ENCODE measurements around the gene MYO5A. TPM values are rescaled to one million over a fixed set of nuclear protein-coding genes. Genes with fewer than 3 reads are reported as not detected.

Gene MYO5A
- total RNA-seq, 2 donors from 2014 or later: 2.6 to 6.0 TPM

DNA sequence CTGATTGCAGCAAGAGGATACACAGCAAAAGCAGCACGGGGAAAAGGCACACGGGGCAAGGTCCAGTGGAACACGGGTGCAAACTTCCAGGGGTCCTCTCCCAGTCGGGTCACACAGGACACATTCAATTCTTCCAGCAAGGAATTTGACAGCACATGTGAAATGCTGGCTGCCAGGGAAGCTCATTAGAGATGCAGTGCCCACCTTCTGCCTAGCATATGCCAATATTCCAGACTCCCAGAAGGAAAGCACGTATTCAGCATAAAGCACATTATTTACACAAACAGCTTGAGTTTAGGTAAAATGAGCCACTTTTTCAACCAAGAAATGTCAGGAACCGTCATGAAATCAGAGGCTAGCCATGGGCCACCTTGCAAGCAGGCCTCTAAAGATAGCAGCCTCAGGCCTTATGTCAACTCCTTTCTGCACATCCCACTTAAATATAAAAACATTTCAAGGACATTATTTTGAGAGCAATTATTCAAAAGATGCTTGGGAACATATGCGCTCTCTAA lies 252.4 kb downstream of the MYO5A start:
- Histone ChIP-seq H3K4me3 (no peak overlapping the region), H3K27ac (no peak overlapping the region), H3K9me3 (no peaks in the 10 kb centered on the region), H3K27me3 (no peaks in the 10 kb centered on the region), H3K9ac (ENCODE audit: low read depth in 2 of 2, low read length in 2 of 2) (no peak overlapping the region), H3K4me1 (no peaks in the 10 kb centered on the region), H3K36me3 (no peaks in the 10 kb centered on the region)
- TF ChIP-seq, protein P1, sequence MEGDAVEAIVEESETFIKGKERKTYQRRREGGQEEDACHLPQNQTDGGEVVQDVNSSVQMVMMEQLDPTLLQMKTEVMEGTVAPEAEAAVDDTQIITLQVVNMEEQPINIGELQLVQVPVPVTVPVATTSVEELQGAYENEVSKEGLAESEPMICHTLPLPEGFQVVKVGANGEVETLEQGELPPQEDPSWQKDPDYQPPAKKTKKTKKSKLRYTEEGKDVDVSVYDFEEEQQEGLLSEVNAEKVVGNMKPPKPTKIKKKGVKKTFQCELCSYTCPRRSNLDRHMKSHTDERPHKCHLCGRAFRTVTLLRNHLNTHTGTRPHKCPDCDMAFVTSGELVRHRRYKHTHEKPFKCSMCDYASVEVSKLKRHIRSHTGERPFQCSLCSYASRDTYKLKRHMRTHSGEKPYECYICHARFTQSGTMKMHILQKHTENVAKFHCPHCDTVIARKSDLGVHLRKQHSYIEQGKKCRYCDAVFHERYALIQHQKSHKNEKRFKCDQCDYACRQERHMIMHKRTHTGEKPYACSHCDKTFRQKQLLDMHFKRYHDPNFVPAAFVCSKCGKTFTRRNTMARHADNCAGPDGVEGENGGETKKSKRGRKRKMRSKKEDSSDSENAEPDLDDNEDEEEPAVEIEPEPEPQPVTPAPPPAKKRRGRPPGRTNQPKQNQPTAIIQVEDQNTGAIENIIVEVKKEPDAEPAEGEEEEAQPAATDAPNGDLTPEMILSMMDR (IDR thresholded peaks at IDR 0.05): no peak
- intact Hi-C loops (cut with DNase I): no loop called here
- no peak for DNase-seq

DNA sequence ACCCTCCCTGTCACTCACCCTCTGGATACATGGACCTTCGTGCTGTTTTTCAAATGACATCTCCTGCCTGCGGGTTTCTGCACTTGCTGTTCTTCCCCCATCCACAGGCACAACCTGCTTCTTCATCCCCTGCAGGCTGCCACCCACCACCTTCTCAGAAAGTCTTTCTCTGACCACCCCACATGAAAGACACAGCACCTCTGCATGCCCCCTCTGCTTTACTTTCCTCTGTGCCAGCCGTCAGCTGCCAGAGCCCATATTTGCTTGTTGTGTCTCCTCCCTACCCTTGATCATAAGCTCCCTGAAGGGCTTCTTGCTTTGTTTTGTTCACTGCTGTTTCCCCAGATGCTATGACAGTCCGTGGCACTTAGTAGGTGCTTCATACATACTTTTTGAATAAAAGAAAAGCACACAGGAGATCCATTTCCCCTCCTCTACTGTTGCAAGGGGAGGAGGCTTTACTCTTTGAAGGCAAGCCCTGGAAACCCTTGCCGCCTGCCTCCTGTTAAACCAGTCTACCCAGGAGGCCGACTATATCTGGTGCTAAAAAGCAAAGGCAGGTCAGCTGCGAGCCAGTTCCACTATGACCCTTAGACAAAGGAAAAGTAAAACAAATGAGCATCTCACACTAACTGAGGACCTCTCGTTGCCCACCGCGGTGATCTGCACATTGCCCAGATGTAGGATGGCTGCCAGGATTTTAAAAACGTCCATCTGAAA lies 265.0 kb downstream of the MYO5A start:
- no peaks in the 10 kb centered on the region for H3K9me3 ChIP-seq
- no peak overlapping the region for H3K4me3 ChIP-seq
- intact Hi-C loops (cut with DNase I): no loop called here
- TF ChIP-seq, protein P1 (IDR thresholded peaks at IDR 0.05): no peak
- H3K27ac ChIP-seq: no peak overlapping the region
- H3K4me1 ChIP-seq: no peaks in the 10 kb centered on the region
- no peaks in the 10 kb centered on the region for H3K27me3 ChIP-seq
- H3K9ac ChIP-seq (ENCODE audit: low read depth in 2 of 2, low read length in 2 of 2): no peak overlapping the region
- no peak for DNase-seq
- no peaks in the 10 kb centered on the region for H3K36me3 ChIP-seq

DNA sequence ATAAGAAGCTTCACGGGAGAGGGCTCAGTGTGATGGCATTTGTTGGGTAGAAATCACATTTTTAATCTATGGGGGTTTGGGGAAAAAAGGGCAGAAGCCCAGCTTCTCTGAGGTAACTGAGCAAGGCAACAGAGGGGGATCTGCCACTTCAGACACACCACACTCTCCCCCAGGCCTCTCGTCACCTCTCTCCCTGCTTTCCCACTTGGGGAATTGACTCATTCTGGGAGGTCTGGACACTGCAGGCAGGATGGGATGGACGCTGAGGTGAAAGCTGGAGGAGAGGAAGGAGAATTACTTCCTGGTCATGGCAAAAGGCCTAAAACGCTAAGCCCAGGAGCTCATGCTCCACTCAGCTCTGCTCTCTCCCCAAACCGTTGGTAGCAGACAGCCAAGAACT lies 266.3 kb downstream of the MYO5A start:
- intact Hi-C loops (cut with DNase I): no loop called here
- Histone ChIP-seq H3K27ac (peak overlapping the region; percentile 47), H3K36me3 (no peaks in the 10 kb centered on the region), H3K4me3 (no peak overlapping the region), H3K4me1 (no peaks in the 10 kb centered on the region), H3K9me3 (no peaks in the 10 kb centered on the region), H3K9ac (ENCODE audit: low read depth in 2 of 2, low read length in 2 of 2) (no peak overlapping the region), H3K27me3 (no peaks in the 10 kb centered on the region)
- DNase-seq: no peak
- TF ChIP-seq, protein P1 (IDR thresholded peaks at IDR 0.05): no peak

DNA sequence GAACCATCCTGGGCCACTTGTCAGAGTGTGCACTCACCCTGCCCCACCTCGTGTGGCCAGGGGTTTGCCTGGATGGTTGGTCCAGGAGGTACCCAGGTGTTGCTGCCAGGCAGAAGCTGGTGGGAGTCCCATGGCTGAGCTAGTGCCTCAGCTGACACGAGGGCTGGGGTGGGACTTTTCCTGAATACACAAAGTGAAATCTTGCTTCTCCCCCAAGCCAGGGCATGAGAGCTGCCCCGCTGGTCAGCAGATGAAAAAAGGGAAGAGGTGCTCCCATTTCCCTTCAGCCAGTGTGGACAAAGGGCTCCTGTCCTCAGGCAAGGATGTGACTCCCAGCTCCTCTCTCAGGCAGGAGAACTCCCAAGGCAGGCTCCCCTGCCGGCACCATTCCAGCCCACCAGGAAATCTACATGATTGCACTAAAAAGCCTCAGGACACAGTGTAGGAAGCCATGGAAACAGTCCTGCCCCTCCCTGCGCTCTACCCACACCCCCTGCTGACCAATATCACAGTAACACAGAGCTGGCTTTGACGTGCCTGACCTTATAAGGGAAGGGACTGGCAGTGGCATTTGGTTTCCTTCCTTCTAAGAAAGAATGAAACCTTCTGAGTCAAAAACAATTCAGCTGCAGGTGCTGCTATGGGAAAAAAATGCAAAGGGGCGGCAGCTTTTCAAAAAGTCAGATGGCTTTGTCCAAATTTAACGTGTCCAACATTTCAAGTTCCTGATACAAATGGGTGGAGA lies 267.0 kb downstream of the MYO5A start:
- Histone ChIP-seq H3K4me1 (no peaks in the 10 kb centered on the region), H3K9me3 (no peaks in the 10 kb centered on the region), H3K4me3 (no peak overlapping the region), H3K27me3 (no peaks in the 10 kb centered on the region), H3K27ac (peak overlapping the region; percentile 47), H3K9ac (ENCODE audit: low read depth in 2 of 2, low read length in 2 of 2) (peak overlapping the region in 1 of 2 donors; percentile 19), H3K36me3 (no peaks in the 10 kb centered on the region)
- DNase-seq: peak; percentile 33
- intact Hi-C loops (cut with DNase I): no loop called here
- TF ChIP-seq, protein P1 (IDR thresholded peaks at IDR 0.05): no peak

DNA sequence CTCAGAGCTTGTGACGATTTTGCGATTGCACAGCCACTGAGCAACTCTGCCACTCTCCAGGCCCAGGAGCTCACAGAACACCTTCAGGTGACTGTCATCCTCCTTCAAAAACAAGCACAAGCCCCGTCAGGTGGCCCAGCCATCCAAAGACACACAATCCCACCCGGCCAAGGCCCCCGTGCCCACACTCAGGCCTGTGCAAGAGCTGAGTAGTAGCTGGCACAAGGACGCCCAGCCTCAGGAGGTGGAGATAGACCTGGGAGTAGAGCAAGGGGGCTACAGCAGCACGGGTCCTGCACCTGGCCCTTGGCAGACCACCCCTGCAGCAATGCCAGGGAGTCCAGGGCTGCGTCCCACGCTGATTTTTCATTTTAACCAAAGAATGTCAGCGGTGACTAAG lies 267.7 kb downstream of the MYO5A start:
- no peaks in the 10 kb centered on the region for H3K4me1 ChIP-seq
- no peak for DNase-seq
- no peaks in the 10 kb centered on the region for H3K9me3 ChIP-seq
- H3K36me3 ChIP-seq: no peaks in the 10 kb centered on the region
- intact Hi-C loops (cut with DNase I): no loop called here
- H3K27ac ChIP-seq: no peak overlapping the region
- TF ChIP-seq, protein P1 (IDR thresholded peaks at IDR 0.05): no peak
- no peak overlapping the region for H3K4me3 ChIP-seq
- no peaks in the 10 kb centered on the region for H3K27me3 ChIP-seq
- no peak overlapping the region for H3K9ac ChIP-seq (ENCODE audit: low read depth in 2 of 2, low read length in 2 of 2)
